HG02981 (cell line): ENCODE results near the gene DDR2.
"Not testable (repeated sequence)": the region's sequence is repeated elsewhere in the genome, so short reads cannot be mapped to it uniquely, and the experiment has no call there.

Source experiments
- ATAC-seq: cut with Tn5 transposase; IDR thresholded peaks from one replicate; pipeline ENCODE4 v1.9.1; 2021; ENCODE audit warnings: mild to moderate bottlenecking, moderate library complexity; ENCODE audit not compliant: unreplicated experiment

Gene DDR2

GRCh38 chr1:162632217-162632666 is at the start of gene DDR2:
TSS of gene DDR2 (plus strand) at chr1:162632464. CDS start at chr1:162719064, 86,600 bp downstream.
- no peak for ATAC-seq

GRCh38 chr1:162582901-162583300 is 49.4 kb upstream of the DDR2 start:
- not testable (repeated sequence) for ATAC-seq

- ATAC-seq: not testable (repeated sequence)
Measured at GRCh38 chr1:162585101-162585500, 47.2 kb upstream of the DDR2 start.

- ATAC-seq: no peak
Measured at GRCh38 chr1:162587347-162587746, 44.9 kb upstream of the DDR2 start.

GRCh38 chr1:162587761-162588260 is 44.5 kb upstream of the DDR2 start:
- no peak for ATAC-seq

GRCh38 chr1:162590101-162590500 is 42.2 kb upstream of the DDR2 start:
- ATAC-seq: no peak

- no peak for ATAC-seq
Measured at GRCh38 chr1:162590686-162591085, 41.6 kb upstream of the DDR2 start.

GRCh38 chr1:162596514-162597170 is 35.6 kb upstream of the DDR2 start:
- no peak for ATAC-seq

GRCh38 chr1:162599451-162599850 is 32.8 kb upstream of the DDR2 start:
- no peak for ATAC-seq

- not testable (repeated sequence) for ATAC-seq
Measured at GRCh38 chr1:162603117-162603516, 29.1 kb upstream of the DDR2 start.

GRCh38 chr1:162605225-162605927 is 26.9 kb upstream of the DDR2 start:
- ATAC-seq: no peak

GRCh38 chr1:162609306-162609705 is 23.0 kb upstream of the DDR2 start:
- ATAC-seq: no peak

GRCh38 chr1:162612606-162613400 is 19.5 kb upstream of the DDR2 start:
- no peak for ATAC-seq

- ATAC-seq: no peak
Measured at GRCh38 chr1:162616848-162617247, 15.4 kb upstream of the DDR2 start.

GRCh38 chr1:162617513-162617912 is 14.8 kb upstream of the DDR2 start:
- ATAC-seq: no peak

- ATAC-seq: no peak
Measured at GRCh38 chr1:162619076-162619475, 13.2 kb upstream of the DDR2 start.

GRCh38 chr1:162621256-162621655 is 11.0 kb upstream of the DDR2 start:
- no peak for ATAC-seq

GRCh38 chr1:162625679-162626078 is 6.6 kb upstream of the DDR2 start:
- no peak for ATAC-seq

- ATAC-seq: no peak
Measured at GRCh38 chr1:162626094-162626493, 6.2 kb upstream of the DDR2 start.

GRCh38 chr1:162626761-162627160 is 5.5 kb upstream of the DDR2 start:
- ATAC-seq: no peak

GRCh38 chr1:162627662-162628296 is 4.5 kb upstream of the DDR2 start:
- ATAC-seq: no peak
